HUDEP-2 (cell line): ENCODE results near the gene FAAP20.
"Not testable (repeated sequence)": the region's sequence is repeated elsewhere in the genome, so short reads cannot be mapped to it uniquely, and the experiment has no call there.

ENCODE experiments used
- DNase-seq, 76 experiments: peaks; one replicate each; lab custom pipeline; 2025; ENCODE audit not compliant: unreplicated experiment in 76 of 76; lab: John Stamatoyannopoulos, UW

Gene FAAP20

DNA sequence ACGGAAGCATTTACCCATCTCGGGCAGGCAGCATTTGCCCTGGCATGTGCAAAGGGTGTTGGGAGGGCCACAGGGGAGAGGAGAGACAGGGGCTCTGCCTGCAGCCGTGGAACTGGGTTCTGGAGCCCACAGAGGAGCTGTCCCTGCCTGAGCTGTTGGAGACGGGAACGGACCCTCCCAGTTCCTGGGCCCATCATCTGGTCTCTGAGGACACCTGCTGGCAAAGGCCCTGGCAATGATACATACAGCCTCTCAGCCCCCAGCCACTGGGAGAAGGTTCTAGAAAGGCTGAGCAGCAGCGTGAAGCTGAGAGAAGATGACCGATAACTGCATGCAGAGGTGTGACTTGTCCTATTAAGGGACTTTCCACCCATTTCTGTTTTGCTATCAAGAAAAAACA is 31.4 kb downstream of the FAAP20 start:
- DNase-seq: no peak

DNA sequence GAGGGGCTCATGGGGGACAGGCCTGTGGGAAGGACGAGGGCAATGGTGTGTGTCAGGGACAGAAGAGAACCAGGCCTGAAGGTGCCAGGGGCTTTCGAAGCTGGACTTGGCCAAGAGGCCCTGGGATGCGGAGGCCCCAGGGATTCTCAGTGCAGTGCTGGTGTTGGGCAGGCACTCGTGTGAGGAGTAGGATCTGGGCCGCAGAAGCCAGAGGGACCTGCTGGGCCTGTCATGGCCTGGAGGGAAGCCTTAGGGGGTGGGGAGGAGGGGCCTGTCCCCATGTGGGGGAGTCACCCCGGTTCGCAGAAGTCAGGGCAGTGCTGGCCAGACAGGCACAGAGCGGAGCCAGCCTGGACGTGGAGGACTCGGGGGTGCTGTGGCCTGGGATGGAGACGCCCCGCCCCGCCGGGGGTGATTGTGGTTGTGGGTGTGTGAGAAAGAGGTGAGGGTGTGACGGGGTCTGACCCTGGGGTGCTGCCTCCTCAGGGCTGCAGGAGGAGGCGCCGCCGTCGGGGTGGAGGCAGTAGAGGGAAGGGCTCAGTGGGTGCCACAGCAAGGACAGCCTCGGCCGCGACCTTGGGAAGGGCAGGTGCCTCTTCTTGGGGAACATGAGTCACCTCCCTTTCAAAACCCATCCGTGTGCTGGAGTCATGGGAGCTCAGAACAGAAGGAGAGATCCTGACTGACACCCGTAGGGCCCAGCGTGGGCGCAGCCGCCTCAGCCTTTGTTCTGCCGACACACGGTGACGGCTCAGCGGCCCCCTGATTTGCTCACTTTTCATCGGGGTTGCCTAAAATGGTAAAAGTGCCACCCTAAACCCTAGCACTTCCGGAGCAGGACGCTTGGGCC is 33.9 kb downstream of the FAAP20 start:
- DNase-seq: no peak

DNA sequence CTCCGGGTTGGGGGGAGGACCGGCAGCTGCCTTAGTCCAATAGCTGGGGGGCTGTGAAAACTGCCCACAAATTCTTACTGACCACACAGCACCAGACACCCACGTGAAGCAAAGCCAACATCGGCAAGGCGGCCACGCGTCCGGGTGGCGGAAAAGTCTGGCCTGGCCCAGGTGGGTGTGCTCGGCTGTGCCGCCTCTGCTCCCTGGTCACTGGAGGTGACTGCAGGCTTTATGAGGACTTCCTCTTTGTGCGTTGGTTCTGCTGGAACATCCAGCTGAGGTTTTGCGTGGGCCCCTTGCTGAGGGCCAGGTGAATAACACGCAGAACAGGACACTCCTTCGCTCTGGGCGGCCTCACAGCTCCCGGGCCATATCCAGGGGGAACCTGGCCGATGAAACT is 35.4 kb downstream of the FAAP20 start:
- no peak for DNase-seq

DNA sequence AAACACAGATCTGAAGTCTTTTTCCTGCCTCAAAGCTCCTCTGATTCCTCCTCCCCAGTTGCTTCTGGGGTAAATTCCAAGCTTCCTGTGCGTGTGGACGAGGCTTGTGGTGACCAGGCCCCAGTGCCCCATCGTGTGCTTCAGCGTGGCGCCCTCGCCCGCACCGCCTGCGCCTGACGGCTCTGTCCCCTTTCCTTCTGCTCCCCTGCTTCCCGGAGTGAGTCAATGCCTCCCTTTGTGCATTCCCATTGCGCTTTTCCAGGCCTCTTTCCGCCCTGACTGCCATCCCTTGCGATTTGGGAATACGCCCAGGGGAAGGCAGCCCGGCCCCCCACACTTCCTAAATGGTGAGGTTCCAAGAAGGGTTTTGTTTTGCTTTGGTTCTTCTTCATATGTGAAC is 36.3 kb downstream of the FAAP20 start:
- no peak for DNase-seq

DNA sequence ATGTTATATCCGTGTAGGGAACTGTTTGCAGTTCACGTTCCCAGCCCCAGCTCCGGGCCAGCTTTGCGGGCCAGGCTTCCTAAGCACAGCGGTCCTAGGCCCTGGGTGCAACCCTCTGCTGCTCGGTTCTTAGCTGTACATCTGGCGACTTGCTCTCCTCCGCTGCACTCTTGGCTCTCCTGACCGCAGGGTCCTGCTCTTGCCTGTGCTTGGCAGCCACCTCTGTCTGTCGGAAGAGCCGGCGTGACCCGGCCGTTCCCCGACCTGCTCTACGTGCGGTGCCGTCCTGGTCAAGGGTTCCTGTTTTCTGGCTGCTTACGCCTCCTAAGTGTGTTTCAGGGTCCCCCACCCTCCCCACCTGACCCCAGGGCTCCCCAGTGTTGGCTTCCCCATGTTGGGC is 36.7 kb downstream of the FAAP20 start:
- no peak for DNase-seq

DNA sequence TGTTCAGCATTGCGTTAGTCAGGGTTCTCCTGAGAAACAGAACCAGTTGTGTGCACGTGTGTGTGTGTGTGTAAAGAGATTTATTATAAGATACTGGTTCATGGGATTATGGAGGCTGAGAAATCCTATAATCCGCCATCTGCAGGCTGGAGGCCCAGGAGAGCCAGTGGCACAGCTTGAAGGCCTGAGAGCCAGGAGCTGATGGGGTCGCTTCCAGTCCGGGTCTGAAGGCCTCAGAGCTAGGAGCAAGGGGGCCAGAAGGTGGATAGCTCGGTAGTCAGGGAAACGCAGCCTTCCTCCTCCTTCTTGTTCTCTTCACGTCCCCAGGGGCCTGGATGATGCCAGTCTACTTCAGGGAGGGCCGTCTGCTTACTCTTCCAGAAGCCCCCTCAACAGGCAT is 37.7 kb downstream of the FAAP20 start:
- no peak for DNase-seq

DNA sequence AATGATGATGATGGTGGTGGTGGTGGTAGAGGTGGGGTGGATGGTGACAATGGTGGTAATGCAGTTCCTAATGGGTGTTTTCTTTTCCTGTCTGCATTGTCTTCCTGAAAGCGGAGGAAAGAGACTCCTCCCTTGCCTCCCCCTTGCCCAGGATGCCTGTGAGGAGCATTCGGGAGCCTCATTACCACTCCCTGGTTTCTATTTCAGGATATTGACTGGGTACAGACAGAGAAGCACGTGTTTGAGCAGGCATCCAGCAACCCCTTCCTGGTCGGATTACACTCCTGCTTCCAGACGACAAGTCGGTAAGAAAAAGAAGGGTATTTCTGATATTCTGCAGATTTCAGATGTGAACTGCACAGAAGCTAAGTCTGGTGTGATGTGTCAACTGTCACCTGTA is 38.8 kb downstream of the FAAP20 start:
- DNase-seq: no peak

DNA sequence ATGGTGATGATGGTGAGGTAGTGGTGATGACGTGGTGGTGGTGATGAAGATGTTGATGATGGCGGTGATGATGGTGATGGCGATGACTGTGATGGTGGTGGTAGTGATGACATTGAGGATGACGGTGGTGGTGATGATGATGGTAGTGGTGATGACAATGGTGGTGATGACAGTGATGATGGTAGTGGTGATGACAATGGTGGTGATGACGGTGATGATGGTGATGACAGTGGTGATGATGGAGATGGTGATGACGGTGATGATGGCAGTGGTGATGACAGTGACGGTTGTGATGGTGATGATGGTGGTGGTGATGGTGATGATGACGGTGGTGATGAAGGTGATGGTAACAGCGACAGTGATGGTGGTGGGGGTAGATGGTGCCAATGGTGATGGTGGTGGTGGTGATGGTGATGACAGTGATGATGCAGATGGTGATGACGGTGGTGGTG is 39.4 kb downstream of the FAAP20 start:
- DNase-seq: no peak

DNA sequence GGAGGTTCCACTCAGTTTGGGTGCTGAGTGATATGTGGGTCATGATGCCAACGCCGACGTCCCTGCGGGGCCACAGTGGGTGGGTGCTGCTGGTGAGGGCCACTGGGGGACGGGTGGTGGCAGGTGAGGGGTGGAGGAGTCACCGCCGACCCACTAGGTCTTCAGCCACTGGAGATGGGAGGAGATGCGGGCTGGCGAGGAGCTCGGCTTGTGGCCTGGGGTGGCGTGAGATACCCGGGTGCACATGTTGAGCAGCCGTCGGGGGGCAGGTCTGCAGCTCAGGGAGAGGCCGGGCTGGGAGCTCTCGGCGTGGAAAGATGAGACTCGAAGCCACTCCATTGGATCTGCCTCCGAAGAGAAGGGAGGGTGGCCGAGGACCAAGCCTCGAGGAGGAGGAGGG is 40.5 kb downstream of the FAAP20 start:
- DNase-seq: no peak

DNA sequence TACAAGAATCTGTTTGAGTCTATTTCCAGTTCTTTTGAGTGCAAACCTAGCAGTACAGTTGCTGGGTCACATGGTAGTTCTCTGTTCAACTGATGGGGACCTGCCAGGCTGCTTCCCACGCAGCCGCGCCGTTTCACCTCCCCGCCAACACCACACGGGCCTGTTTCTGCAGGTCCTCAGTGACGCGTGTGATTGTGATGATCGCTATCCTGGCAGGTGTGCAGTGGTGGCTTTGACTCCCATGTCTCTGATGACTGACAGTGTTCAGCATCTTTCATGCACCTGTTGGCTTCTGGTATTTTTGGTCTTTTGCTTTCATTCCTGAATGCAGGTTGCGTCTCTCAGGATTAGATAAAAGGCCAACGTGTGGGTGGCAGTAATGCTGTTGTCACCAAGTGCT is 41.6 kb downstream of the FAAP20 start:
- no peak for DNase-seq

DNA sequence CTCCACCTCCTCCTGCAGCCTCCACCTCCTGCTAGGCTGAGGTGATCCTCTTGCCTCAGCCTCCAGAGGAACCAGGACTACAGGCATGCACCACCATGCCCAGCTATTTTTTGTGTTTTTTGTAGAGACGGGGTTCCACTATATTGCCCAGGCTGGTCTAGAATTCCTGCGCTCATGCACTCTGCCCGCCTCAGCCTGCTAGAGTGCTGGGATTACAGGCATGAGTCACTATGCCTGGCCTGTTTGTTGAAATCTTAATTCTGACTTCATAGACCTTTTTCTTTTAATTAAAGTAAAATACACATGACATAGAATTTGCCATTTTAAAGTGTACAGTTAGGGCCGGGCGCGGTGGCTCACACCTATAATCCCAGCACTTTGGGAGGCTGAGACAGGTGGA is 42.7 kb downstream of the FAAP20 start:
- DNase-seq: no peak

DNA sequence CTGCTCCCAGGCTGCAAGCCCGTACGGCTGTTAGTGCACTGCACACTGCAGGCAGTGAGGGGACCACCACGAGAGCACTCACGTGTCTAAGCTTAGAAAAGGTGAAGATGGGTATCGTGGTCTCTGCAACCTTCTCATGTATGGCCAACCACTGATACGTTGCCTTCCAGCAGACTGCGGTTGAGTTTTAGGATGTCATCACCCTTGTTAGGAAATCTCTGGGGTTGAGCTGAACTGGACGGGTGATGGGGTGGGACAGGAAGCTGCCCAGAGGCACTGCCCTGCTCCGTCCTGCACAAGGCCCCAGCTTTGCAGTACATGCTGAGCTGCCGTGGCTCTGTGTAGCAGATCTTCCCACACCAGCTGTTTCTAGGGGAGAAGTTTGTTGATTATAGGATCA is 43.3 kb downstream of the FAAP20 start:
- no peak for DNase-seq

DNA sequence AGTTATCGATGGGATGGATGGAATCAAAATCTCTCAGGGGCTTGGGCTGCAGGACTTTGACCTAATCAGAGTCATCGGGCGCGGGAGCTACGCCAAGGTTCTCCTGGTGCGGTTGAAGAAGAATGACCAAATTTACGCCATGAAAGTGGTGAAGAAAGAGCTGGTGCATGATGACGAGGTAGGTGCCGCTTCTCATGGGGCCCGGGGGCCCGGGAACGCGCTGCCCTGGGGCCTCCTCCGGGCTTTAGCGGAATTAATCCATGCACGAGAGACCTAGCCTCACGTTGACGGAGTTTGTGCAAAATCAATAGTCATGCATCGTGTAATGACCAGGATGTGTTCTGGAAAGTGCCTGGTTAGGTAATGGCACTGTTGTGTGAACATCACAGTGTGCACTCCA is 43.8 kb downstream of the FAAP20 start:
- no peak for DNase-seq

DNA sequence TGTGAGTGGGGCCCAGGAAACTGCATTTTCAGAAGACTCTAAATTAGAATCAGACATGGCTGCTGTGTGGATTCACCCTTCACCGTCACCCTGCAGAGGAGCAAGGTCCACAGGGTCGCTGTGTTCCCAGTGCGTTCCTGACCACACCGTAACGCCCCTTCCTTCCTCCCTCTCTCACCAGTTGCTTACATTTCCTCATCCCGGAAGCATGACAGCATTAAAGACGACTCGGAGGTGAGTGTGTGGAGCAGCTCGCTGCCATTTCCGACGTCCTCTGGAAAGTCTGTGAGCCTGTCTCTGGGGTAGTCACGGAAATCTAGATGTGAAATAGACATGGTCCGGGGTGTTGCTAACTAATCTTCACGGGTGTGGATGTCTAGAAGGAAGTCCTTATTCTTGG is 45.9 kb downstream of the FAAP20 start:
- DNase-seq: no peak

DNA sequence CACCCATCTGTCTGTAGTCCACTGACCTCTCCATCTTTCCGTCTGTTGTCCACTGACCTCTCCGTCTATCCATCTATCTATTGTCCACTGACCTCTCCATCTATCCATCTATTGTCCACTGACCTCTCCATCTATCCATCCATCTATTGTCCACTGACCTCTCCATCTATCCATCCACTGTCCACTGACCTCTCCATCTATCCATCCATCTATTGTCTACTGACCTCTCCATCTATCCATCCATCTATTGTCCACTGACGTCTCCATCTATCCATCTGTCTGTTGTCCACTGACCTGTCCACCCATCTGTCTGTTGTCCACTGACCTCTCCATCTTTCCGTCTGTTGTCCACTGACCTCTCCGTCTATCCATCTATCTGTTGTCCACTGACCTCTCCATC is 46.7 kb downstream of the FAAP20 start:
- DNase-seq: not testable (repeated sequence)

DNA sequence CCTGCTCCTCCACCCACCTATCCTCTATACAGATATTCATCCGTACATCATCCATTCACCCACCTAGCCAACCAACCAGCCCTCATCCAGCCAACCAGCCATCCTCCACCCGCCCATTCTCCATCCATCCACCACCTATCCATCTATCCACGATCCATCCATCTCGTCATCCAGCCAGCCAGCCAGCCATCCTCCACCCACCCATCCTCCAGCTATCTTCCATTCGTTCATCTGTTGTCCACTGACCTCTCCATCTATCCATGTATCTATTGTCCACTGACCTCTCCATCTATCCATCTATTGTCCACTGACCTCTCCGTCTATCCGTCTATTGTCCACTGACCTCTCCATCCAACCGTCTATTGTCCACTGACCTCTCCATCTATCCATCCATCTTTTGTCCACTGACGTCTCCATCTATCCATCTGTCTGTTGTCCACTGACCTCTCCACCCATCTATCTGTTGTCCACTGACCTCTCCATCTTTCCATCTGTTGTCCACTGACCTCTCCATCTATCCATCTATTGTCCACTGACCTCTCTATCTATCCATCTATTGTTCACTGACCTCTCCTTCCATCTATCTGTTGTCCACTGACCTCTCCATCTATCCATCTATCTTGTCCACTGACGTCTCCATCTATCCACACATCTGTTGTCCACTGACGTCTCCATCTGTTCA is 47.6 kb downstream of the FAAP20 start:
- no peak for DNase-seq

DNA sequence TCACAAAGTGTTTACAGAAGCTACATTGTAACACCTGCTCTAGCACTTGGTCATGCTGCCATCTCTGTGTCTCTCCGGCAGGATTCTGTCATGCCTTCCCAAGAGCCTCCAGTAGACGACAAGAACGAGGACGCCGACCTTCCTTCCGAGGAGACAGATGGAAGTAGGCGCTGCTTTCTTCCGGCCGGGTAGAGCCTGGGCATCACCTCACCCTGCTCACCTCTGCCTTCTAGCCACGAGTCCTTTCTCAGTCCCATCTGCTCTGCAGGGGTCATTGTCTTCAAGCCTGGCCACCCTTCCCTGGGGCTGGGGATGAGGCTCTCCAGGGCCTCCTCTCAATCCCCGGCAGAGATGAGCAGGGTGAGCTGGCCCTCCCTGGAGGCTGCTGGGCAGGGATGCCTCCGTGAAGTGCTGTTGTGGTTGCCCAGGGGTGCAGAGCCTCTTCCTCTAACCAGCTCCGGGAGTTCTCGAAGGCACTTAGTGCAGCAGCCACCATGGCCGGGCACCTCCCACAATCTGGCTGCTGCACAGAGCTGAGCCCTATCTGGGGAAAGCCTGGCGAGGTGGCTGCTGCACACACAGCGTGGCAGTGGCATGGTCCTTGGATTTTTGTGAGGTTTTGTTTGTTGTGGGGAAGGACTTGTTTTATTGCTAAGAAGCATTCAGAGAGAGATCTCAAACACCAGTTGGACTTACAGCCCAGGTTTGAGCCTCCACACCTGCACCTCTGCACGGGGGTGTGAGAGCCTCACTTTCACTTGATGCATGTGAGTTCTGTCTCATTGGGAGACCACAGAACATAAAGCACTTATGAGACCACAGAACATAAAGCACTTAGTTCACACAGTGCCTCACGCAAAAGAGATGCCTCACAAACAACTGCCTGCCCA is 48.4 kb downstream of the FAAP20 start:
- no peak for DNase-seq

DNA sequence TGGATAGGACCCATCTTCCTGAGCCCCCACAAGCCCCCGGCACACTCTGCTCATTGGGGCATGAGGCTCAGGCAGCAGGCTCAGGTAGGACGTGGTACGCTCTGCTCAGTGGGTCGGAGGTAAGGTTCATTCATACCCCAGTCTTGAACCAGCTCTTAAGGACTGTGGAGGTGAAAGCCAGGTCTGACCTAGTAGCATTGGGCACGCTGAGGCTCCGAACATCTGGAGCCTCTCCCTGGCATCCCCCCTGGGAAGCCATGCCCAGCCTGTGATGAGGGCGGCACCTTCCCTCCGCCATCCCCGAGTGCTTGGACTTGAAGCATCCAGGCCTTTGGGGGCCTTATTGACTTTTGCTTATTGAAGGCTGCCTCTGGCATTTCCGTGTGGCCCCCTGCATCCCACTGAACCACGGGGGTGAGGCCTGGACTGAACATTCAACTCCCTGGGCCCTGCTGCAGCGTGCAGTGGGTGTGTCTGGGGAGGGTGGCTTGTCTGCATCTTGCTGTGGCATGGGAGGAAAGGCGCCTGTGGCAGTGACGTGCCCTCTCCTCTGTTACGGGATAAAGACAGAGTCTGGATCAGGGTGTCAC is 50.0 kb downstream of the FAAP20 start:
- DNase-seq: no peak

DNA sequence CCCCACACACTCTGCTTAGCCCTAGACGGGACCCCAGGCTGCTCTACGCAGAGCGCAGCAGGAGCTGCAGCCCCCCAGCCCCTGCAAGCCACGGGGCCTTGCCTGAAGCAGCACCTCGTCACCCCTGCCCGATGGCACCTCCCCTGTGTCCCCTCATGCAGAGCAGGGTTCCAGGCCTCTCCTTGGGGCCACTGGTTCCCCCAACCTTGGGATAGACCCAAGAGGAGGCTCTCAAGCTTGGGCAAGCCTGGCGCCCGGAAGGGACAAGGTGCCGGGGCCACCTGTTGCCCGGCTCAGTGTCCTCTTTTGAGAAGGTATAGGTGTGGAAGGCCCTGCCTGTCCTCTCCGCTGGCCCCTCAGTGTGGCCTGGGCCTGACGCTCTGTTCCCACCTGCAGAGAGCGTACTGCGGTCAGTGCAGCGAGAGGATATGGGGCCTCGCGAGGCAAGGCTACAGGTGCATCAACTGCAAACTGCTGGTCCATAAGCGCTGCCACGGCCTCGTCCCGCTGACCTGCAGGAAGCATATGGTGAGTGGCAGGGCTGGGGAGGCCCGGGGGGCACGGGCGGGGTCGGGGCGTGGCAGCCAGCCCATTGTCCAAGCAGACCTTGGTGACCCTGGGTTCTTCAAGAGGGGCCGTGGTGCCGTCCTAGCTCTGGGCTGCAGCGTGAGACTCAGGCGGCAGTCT is 50.6 kb downstream of the FAAP20 start:
- no peak for DNase-seq

DNA sequence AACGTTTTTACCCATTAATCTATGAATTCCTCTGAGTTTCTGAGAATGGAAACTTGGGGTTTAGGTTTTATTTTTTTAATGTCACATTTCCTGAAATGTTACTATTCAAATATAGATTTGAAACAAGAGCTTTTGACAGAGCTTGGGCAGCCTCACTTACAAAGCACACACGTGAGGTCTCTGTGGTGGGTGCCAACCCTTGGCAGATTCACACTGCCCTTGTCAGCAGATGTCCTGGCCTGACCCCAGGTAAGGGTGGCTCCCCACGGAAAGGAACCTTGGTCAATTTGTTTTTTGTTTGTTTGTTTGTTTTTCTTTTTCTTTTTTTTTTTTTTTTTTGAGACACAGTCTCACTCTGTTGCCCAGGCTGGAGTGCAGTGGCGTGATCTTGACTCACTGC is 53.5 kb downstream of the FAAP20 start:
- no peak for DNase-seq
